ENCODE results near the gene GPR151. TPM values are rescaled to one million over a fixed set of nuclear protein-coding genes. Genes with fewer than 3 reads are reported as not detected.

GPR151 gene
- total and polyA plus RNA-seq, 2 experiments from 2014 or later: not detected

DNA sequence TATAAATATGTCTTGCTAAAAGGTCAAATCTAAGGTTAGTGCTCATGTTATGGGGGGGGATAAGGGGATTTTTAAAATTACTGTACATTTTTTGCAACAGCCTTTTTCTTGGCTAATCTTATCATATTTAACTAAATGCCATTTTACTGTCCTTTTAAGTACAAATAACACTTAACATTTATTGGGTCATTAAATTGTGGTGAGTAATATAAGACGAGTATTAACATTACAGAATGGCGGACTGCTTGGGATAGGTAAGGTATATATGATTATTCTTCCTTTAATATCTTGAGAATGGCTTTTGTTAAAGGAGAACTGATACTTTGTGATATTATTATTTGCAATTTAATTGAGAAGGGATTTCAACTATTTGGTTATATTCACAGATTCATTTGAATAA, 33.2 kb downstream of the GPR151 start:
- Histone ChIP-seq H3K9ac (no peak overlapping the region), H3K4me1 (ENCODE audit: insufficient read depth) (no peaks in the 10 kb centered on the region), H3K9me2 (ENCODE audit: insufficient read depth) (no peaks in the 10 kb centered on the region), H4K20me1 (ENCODE audit: insufficient read depth) (no peaks in the 10 kb centered on the region), H3K36me3 (ENCODE audit: low read depth) (peaks cover 61% of the 10 kb centered on the region), H2AFZ (no peak overlapping the region), H3K27ac (no peak overlapping the region), H3K4me2 (ENCODE audit: unreplicated experiment) (no peak overlapping the region), H3F3A (ENCODE audit: insufficient read depth) (no peaks in the 10 kb centered on the region), H3K27me3 (replicated peaks; ENCODE audit: insufficient read depth) (no peaks in the 10 kb centered on the region), H3K4me3 (no peak overlapping the region), H3K79me2 (ENCODE audit: insufficient read depth) (peaks cover 18% of the 10 kb centered on the region), H3K9me3 (ENCODE audit: low read depth) (no peaks in the 10 kb centered on the region)
- TF ChIP-seq EZH2phosphoT487 (IDR thresholded peaks at IDR 0.05; ENCODE audit: insufficient read depth, low read depth): no peak
- TF ChIP-seq EZH2 (IDR thresholded peaks at IDR 0.05; ENCODE audit: insufficient read depth, poor library complexity, severe bottlenecking): no peak
- WGBS, 2 experiments (ENCODE audit: low coverage in 1 of 2, low lambda C conversion rate in 2 of 2, missing lambda C conversion rate in 2 of 2): 82 to 84% methylated on average over 2 of the region's 2 CpGs
- no peak for DNase-seq
- in situ Hi-C loops (cut with MboI): no loop called here

DNA sequence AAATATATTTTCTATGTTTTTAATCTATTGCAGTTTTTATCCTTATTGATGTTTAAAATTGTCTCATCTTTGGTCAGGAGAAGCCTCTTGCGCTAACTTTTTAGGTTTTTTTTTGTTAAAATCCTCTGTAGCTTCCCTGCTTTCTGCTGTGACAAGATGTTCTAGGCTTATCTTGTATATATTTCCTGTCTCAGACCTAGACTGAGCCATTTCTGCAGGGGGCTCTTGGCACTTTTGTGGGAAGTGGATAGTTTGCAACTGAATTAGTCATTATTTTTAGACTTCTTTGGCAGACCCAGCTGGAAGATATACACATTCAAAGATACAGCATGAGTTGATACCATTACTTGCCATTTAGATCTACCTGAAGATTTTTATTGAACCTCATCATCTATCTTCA, 40.1 kb downstream of the GPR151 start:
- Histone ChIP-seq H3K79me2 (ENCODE audit: insufficient read depth) (peaks cover 37% of the 10 kb centered on the region), H3K4me1 (ENCODE audit: insufficient read depth) (no peaks in the 10 kb centered on the region), H3K4me2 (ENCODE audit: unreplicated experiment) (no peak overlapping the region), H3K4me3 (no peak overlapping the region), H2AFZ (no peak overlapping the region), H3F3A (ENCODE audit: insufficient read depth) (no peaks in the 10 kb centered on the region), H4K20me1 (ENCODE audit: insufficient read depth) (no peaks in the 10 kb centered on the region), H3K9me2 (ENCODE audit: insufficient read depth) (no peaks in the 10 kb centered on the region), H3K27me3 (replicated peaks; ENCODE audit: insufficient read depth) (no peaks in the 10 kb centered on the region), H3K9me3 (ENCODE audit: low read depth) (no peaks in the 10 kb centered on the region), H3K27ac (no peak overlapping the region), H3K9ac (no peak overlapping the region), H3K36me3 (ENCODE audit: low read depth) (peaks cover 48% of the 10 kb centered on the region)
- in situ Hi-C loops (cut with MboI): no loop called here
- 96 to 100% methylated on average over 1 of the region's 1 CpG for WGBS, 2 experiments (ENCODE audit: low coverage in 1 of 2, low lambda C conversion rate in 2 of 2, missing lambda C conversion rate in 2 of 2)
- DNase-seq: no peak
- no peak for TF ChIP-seq EZH2 (IDR thresholded peaks at IDR 0.05; ENCODE audit: insufficient read depth, poor library complexity, severe bottlenecking)
- no peak for TF ChIP-seq EZH2phosphoT487 (IDR thresholded peaks at IDR 0.05; ENCODE audit: insufficient read depth, low read depth)

DNA sequence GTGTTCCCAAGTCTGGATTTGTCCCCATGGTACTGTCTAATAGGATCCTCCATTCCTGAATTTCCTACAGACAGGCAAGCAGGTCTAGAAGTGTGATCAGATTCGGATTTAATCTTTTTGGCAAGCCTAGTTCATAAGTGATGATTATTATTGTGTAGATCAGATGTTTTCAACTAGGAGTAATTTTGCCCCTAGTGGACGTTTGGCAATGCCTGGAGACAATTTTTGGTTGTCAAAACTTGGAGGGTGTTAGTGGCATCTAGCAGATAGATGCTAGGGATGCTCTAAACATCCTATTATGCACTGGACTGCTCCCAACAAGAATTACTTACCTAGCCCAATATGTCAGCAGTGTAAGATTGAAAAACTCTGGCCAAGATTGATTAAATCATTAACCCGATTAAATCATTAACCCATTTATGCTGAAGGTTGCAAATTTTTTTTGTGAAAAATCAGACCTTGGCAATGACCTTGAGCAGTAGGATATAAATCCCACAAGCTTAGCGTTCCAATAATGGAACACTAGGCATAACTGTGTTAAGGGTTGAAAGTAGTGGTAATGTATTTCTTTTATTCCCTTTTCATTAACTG, 40.7 kb downstream of the GPR151 start:
- Histone ChIP-seq H3K9me3 (ENCODE audit: low read depth) (no peaks in the 10 kb centered on the region), H3K36me3 (ENCODE audit: low read depth) (peaks cover 53% of the 10 kb centered on the region), H3K9me2 (ENCODE audit: insufficient read depth) (no peaks in the 10 kb centered on the region), H3K27ac (no peak overlapping the region), H4K20me1 (ENCODE audit: insufficient read depth) (no peaks in the 10 kb centered on the region), H3K9ac (no peak overlapping the region), H3F3A (ENCODE audit: insufficient read depth) (no peaks in the 10 kb centered on the region), H3K4me3 (no peak overlapping the region), H3K27me3 (replicated peaks; ENCODE audit: insufficient read depth) (no peaks in the 10 kb centered on the region), H3K4me2 (ENCODE audit: unreplicated experiment) (no peak overlapping the region), H3K4me1 (ENCODE audit: insufficient read depth) (no peaks in the 10 kb centered on the region), H2AFZ (no peak overlapping the region), H3K79me2 (ENCODE audit: insufficient read depth) (peaks cover 37% of the 10 kb centered on the region)
- WGBS, 2 experiments (ENCODE audit: low coverage in 1 of 2, low lambda C conversion rate in 2 of 2, missing lambda C conversion rate in 2 of 2): 65 to 74% methylated on average over 4 of the region's 4 CpGs
- in situ Hi-C loops (cut with MboI): no loop called here
- TF ChIP-seq EZH2phosphoT487 (IDR thresholded peaks at IDR 0.05; ENCODE audit: insufficient read depth, low read depth): no peak
- TF ChIP-seq EZH2 (IDR thresholded peaks at IDR 0.05; ENCODE audit: insufficient read depth, poor library complexity, severe bottlenecking): no peak
- peak; percentile 21 for DNase-seq

DNA sequence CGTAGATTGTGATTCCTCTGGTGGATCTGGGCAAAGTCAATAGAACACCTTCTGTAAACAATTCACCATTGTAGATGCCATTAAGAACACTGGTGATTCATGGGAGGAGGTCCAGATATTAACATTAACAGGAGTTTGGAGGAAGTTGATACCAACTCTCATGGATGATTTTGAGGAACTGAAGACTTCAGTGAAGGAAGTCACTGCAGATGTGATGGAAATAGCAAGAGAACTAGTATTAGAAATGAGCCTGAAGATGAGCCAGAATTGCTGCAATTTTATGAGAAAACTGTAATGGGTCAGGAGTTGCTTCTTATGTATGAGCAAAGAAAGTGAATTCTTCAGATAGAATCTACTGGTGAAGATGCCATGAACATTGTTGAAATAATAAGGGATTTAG, 41.9 kb downstream of the GPR151 start:
- H2AFZ ChIP-seq: no peak overlapping the region
- no peaks in the 10 kb centered on the region for H3K4me1 ChIP-seq (ENCODE audit: insufficient read depth)
- H4K20me1 ChIP-seq (ENCODE audit: insufficient read depth): no peaks in the 10 kb centered on the region
- no peaks in the 10 kb centered on the region for H3K27me3 ChIP-seq (replicated peaks; ENCODE audit: insufficient read depth)
- peaks cover 56% of the 10 kb centered on the region for H3K36me3 ChIP-seq (ENCODE audit: low read depth)
- in situ Hi-C loops (cut with MboI): no loop called here
- H3F3A ChIP-seq (ENCODE audit: insufficient read depth): no peaks in the 10 kb centered on the region
- no peak for DNase-seq
- no peak overlapping the region for H3K9ac ChIP-seq
- no peaks in the 10 kb centered on the region for H3K9me3 ChIP-seq (ENCODE audit: low read depth)
- no peak overlapping the region for H3K4me2 ChIP-seq (ENCODE audit: unreplicated experiment)
- H3K4me3 ChIP-seq: no peak overlapping the region
- H3K9me2 ChIP-seq (ENCODE audit: insufficient read depth): no peaks in the 10 kb centered on the region
- WGBS, 2 experiments (ENCODE audit: low coverage in 1 of 2, low lambda C conversion rate in 2 of 2, missing lambda C conversion rate in 2 of 2): 100% methylated on average over 1 of the region's 1 CpG
- no peak overlapping the region for H3K27ac ChIP-seq
- TF ChIP-seq EZH2 (IDR thresholded peaks at IDR 0.05; ENCODE audit: insufficient read depth, poor library complexity, severe bottlenecking): no peak
- TF ChIP-seq EZH2phosphoT487 (IDR thresholded peaks at IDR 0.05; ENCODE audit: insufficient read depth, low read depth): no peak
- H3K79me2 ChIP-seq (ENCODE audit: insufficient read depth): peaks cover 35% of the 10 kb centered on the region; the same call in 1 of the 2 replicates

Measured in GM23248 (cell line).